Upper lobe of left lung (tissue), 6 donors: ENCODE results near the gene VWA5B1. TPM values are rescaled to one million over a fixed set of nuclear protein-coding genes. Genes with fewer than 3 reads are reported as not detected.

Experiments used
- ATAC-seq, 2 donors: fragments of 200-7000 bp; cut with Tn5 transposase; one replicate each; pipeline ENCODE4 v1.9.1; 2022; ENCODE audit warnings: mild to moderate bottlenecking in 2 of 2, moderate library complexity in 2 of 2; ENCODE audit not compliant: low FRiP score in 2 of 2
- DNase-seq, 2 donors: peaks; one replicate each; pipeline ENCODE4 v3.0.0-alpha.2; 2019 to 2020
- H3K27ac ChIP-seq, 4 donors: fragments of 200-600 bp; sonication (generic); one replicate each; pipeline ENCODE4 v1.5.1; 2016 to 2019
- H3K27me3 ChIP-seq, 4 donors: fragments of 200-600 bp; sonication (generic); one replicate each; pipeline ENCODE4 v1.5.1; 2017 to 2019
- H3K36me3 ChIP-seq, 4 donors: fragments of 200-600 bp; sonication (generic); one replicate each; pipeline ENCODE4 v1.5.1; 2016 to 2019
- H3K4me1 ChIP-seq, 4 donors: fragments of 200-600 bp; sonication (generic); one replicate each; pipeline ENCODE4 v1.5.1; 2018 to 2019
- H3K4me3 ChIP-seq, 4 donors: fragments of 200-600 bp; sonication (generic); one replicate each; pipeline ENCODE4 v1.5.1; 2017 to 2019; ENCODE audit warnings: mild to moderate bottlenecking in 2 of 4, moderate library complexity in 1 of 4
- H3K9me3 ChIP-seq, 4 donors: fragments of 200-600 bp; sonication (generic); one replicate each; pipeline ENCODE4 v1.5.1; 2018 to 2019
- EP300 ChIP-seq, 4 donors: sonication (generic); formaldehyde crosslinking; IDR thresholded peaks; one replicate each; pipeline ENCODE4 v1.5.1; 2017; ENCODE audit warnings: antibody characterized with exemption in 4 of 4, control low read depth in 2 of 4
- POLR2A ChIP-seq, 4 donors: fragments of 450-650 bp; IDR thresholded peaks; one replicate each; pipeline ENCODE4 v1.5.1; 2016 to 2017; ENCODE audit warnings: antibody characterized with exemption in 4 of 4, mild to moderate bottlenecking in 2 of 4
- POLR2AphosphoS5 ChIP-seq, 2 donors: sonication (generic); formaldehyde crosslinking; IDR thresholded peaks; one replicate each; pipeline ENCODE4 v1.5.1; 2017; ENCODE audit warnings: antibody characterized with exemption in 2 of 2
- WGBS, 2 donors: methylation state at CpG; one replicate each; pipeline ENCODE4 v1.1.5; 2017 to 2018; 5-methylcytosine and 5-hydroxymethylcytosine counted together
- total RNA-seq, 6 donors: library from RNA; depleted of rRNA in 4 of 6; stranded (reverse); fragments of >200 nt in 4 of 6; gene quantifications; one replicate each; pipeline versions ENCODE4 v1.1.0 to v1.2.1, GENCODE V29; 2016 to 2021
- TF ChIP-seq, protein P1 (sequence below), 6 experiments: fragments of 450-650 bp in 4 of 6; fragments of 200-600 bp in 2 of 6; sonication (generic) in 2 of 6; IDR thresholded peaks; one replicate each; pipeline ENCODE4 v1.5.1; 2016 to 2019; ENCODE audit warnings: antibody characterized with exemption in 6 of 6
- donor health status: DM: no; HTN: no; CAD: no; lungs with moderate emphysema.
- donor health status: DM: no; HTN: yes; CAD: no; lungs with severe emphysema.

Gene VWA5B1
- total RNA-seq, 6 donors from 2014 or later, result 0.14 to 0.77 (median 0.46) TPM; not detected in 3

DNA sequence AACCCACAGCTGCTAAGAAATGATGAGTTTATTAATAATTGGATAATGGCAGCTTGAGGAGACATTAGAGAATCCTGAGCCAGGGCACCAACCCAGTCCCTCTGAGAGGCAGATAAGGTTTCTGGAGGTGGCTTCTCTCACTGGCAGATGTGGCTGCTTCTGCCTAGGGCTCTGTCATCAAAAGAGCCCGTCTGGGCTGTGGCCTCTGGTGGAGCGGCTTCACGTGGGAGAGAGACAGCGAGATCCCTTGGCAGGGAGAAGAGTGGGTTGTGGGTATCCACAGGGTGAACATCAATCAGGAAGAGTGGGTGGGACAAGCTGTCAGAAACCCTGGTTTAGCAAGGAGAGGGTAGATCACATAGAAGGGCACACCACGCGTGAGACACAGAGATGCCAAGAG lies 30.0 kb downstream of the VWA5B1 start:
- no peak overlapping the region for H3K27ac ChIP-seq
- ATAC-seq (no peak), DNase-seq (no peak)
- H3K27me3 ChIP-seq, result no peaks in the 10 kb centered on the region
- TF ChIP-seq, protein P1, sequence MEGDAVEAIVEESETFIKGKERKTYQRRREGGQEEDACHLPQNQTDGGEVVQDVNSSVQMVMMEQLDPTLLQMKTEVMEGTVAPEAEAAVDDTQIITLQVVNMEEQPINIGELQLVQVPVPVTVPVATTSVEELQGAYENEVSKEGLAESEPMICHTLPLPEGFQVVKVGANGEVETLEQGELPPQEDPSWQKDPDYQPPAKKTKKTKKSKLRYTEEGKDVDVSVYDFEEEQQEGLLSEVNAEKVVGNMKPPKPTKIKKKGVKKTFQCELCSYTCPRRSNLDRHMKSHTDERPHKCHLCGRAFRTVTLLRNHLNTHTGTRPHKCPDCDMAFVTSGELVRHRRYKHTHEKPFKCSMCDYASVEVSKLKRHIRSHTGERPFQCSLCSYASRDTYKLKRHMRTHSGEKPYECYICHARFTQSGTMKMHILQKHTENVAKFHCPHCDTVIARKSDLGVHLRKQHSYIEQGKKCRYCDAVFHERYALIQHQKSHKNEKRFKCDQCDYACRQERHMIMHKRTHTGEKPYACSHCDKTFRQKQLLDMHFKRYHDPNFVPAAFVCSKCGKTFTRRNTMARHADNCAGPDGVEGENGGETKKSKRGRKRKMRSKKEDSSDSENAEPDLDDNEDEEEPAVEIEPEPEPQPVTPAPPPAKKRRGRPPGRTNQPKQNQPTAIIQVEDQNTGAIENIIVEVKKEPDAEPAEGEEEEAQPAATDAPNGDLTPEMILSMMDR (IDR thresholded peaks at IDR 0.05), result no peak
- TF ChIP-seq EP300 (IDR thresholded peaks at IDR 0.05), result no peak
- no peak for TF ChIP-seq POLR2AphosphoS5 (IDR thresholded peaks at IDR 0.05)
- no peak for TF ChIP-seq POLR2A (IDR thresholded peaks at IDR 0.05)
- no peaks in the 10 kb centered on the region for H3K9me3 ChIP-seq
- H3K4me1 ChIP-seq, result peaks cover 0 to 14% (median 10%) of the 10 kb centered on the region in 4 donors
- WGBS, 2 donors, result 73 to 90% methylated on average over 5 to 6 of the region's 6 CpGs
- H3K4me3 ChIP-seq, result no peak overlapping the region
- no peaks in the 10 kb centered on the region for H3K36me3 ChIP-seq

- no peaks in the 10 kb centered on the region for H3K9me3 ChIP-seq
- H3K36me3 ChIP-seq, result no peaks in the 10 kb centered on the region
- no peak overlapping the region for H3K4me3 ChIP-seq
- ATAC-seq (no peak), DNase-seq (no peak)
- WGBS, 2 donors, result 30 to 41% methylated on average over 5 of the region's 5 CpGs
- peaks cover 0 to 14% (median 10%) of the 10 kb centered on the region in 4 donors for H3K4me1 ChIP-seq
- no peak for TF ChIP-seq POLR2A (IDR thresholded peaks at IDR 0.05)
- no peak for TF ChIP-seq EP300 (IDR thresholded peaks at IDR 0.05)
- TF ChIP-seq POLR2AphosphoS5 (IDR thresholded peaks at IDR 0.05), result no peak
- TF ChIP-seq, protein P1 (IDR thresholded peaks at IDR 0.05), result no peak
- H3K27ac ChIP-seq, result peak overlapping the region in 3 of 4 donors; percentile 7 to 69 (median 50)
- no peaks in the 10 kb centered on the region for H3K27me3 ChIP-seq
Measured at GRCh38 chr1:20321573-20321972, 30.9 kb downstream of the VWA5B1 start.

GRCh38 chr1:20322081-20322824 lies 31.6 kb downstream of the VWA5B1 start:
- Histone ChIP-seq H3K27ac (peak overlapping the region in 3 of 4 donors; percentile 40 to 69 (median 50)), H3K4me3 (no peak overlapping the region), H3K9me3 (no peaks in the 10 kb centered on the region), H3K27me3 (no peaks in the 10 kb centered on the region), H3K36me3 (no peaks in the 10 kb centered on the region), H3K4me1 (peaks cover 0 to 14% (median 10%) of the 10 kb centered on the region in 4 donors)
- 29 to 46% methylated on average over 11 of the region's 11 CpGs for WGBS, 2 donors
- TF ChIP-seq, protein P1 (IDR thresholded peaks at IDR 0.05), result no peak
- no peak for TF ChIP-seq POLR2A (IDR thresholded peaks at IDR 0.05)
- TF ChIP-seq POLR2AphosphoS5 (IDR thresholded peaks at IDR 0.05), result no peak
- no peak for TF ChIP-seq EP300 (IDR thresholded peaks at IDR 0.05)
- ATAC-seq (peak in 1 of 2 donors; percentile 48), DNase-seq (no peak)

DNA sequence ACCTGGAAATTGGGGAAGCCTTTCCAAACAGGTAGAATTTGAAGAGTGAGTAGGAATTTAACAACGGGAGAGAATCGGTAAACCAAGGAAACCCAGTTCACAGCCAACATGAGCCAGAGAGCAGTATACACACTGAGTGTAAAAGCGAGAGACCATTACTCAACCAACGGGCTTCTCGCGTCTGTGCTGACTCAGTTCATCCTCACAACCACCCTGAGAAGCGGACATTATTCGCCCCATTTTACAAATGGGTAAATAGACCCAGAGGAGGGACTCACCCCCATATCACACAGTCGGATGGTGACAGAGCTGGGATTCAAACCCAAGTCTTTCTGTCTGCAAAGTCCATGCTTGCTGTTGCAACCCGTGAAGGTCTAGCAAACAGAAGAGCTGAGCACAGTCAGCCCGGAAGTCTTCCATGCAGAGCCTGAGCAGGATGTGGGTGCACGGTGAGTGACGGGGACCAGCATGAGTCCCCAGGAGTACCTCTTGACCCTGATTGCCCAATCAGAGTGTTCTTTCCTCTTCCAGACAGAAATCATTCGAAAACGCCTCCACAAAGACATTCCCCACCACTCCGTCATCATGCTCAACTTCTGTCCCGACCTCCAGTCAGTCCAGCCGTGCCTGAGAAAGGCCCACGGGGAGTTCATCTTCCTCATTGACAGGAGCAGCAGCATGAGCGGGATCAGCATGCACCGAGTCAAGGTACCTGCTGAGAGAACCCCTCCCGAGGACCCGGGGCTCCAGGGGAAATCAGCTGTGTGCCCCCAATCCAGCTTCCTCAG lies 32.3 kb downstream of the VWA5B1 start:
- DNase-seq, result peak in 1 of 2 donors; percentile 31
- H3K27me3 ChIP-seq, result no peaks in the 10 kb centered on the region
- WGBS, 2 donors, result 80 to 91% methylated on average over 16 to 23 of the region's 23 CpGs
- TF ChIP-seq, protein P1 (IDR thresholded peaks at IDR 0.05), result no peak
- peak in 2 of 4 donors; percentile 42 to 58 for TF ChIP-seq EP300 (IDR thresholded peaks at IDR 0.05)
- peak; percentile 58 to 73 for TF ChIP-seq POLR2AphosphoS5 (IDR thresholded peaks at IDR 0.05)
- H3K4me1 ChIP-seq, result peaks cover 0 to 14% (median 10%) of the 10 kb centered on the region in 4 donors
- no peak overlapping the region for H3K4me3 ChIP-seq
- H3K27ac ChIP-seq, result peak overlapping the region in 3 of 4 donors; percentile 32 to 69 (median 40)
- no peaks in the 10 kb centered on the region for H3K36me3 ChIP-seq
- ATAC-seq, result peak in 1 of 2 donors; percentile 64
- no peaks in the 10 kb centered on the region for H3K9me3 ChIP-seq
